Gastroesophageal sphincter (tissue), 3 donors: Measurements from ENCODE around the gene CCDC187.

ENCODE experiments used
- POLR2A ChIP-seq, 2 donors: fragments of 450-650 bp; IDR thresholded peaks; one replicate each; pipeline ENCODE4 v1.6.1; 2017; ENCODE audit warnings: antibody characterized with exemption in 2 of 2, mild to moderate bottlenecking in 2 of 2, moderate library complexity in 1 of 2
- POLR2AphosphoS5 ChIP-seq: sonication (generic); formaldehyde crosslinking; IDR thresholded peaks from one replicate; pipeline ENCODE4 v1.6.1; 2017; ENCODE audit warnings: antibody characterized with exemption
- TF ChIP-seq, protein P1 (sequence below), 4 experiments: fragments of 200-600 bp in 2 of 4; fragments of 450-650 bp in 2 of 4; sonication (generic) in 1 of 4; IDR thresholded peaks; one replicate each; pipeline ENCODE4 v1.5.1; 2017 to 2019; ENCODE audit warnings: antibody characterized with exemption in 4 of 4, mild to moderate bottlenecking in 2 of 4, moderate library complexity in 2 of 4

DNA sequence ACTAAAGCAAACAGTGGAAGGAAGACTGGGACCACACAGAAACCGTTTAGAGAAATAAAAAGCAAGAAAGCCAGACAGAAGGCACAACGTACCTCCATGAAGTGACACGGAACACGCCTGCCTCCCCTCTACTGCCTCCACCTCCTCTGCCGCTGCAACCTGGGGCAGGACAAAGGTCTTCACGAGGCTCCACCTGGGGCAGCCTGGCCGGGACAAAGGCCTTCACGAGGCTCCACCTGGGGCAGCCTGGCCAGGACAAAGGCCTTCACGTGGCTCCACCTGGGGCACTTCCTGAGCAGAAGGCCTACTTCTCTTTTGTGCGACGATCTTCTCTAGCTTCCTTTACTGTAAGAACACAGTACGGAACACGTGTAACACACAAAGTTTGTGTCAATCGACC is 70.0 kb downstream of the CCDC187 start:
- TF ChIP-seq, protein P1, sequence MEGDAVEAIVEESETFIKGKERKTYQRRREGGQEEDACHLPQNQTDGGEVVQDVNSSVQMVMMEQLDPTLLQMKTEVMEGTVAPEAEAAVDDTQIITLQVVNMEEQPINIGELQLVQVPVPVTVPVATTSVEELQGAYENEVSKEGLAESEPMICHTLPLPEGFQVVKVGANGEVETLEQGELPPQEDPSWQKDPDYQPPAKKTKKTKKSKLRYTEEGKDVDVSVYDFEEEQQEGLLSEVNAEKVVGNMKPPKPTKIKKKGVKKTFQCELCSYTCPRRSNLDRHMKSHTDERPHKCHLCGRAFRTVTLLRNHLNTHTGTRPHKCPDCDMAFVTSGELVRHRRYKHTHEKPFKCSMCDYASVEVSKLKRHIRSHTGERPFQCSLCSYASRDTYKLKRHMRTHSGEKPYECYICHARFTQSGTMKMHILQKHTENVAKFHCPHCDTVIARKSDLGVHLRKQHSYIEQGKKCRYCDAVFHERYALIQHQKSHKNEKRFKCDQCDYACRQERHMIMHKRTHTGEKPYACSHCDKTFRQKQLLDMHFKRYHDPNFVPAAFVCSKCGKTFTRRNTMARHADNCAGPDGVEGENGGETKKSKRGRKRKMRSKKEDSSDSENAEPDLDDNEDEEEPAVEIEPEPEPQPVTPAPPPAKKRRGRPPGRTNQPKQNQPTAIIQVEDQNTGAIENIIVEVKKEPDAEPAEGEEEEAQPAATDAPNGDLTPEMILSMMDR (IDR thresholded peaks at IDR 0.05) = no peak
- TF ChIP-seq POLR2AphosphoS5 = no peak
- TF ChIP-seq POLR2A (IDR thresholded peaks at IDR 0.05) = no peak
